GM19397 (cell line): ENCODE results near the gene TACR1.
"Not testable (repeated sequence)": the region's sequence is repeated elsewhere in the genome, so short reads cannot be mapped to it uniquely, and the experiment has no call there.

Experiments
- ATAC-seq: cut with Tn5 transposase; IDR thresholded peaks from one replicate; pipeline ENCODE4 v1.9.1; 2021; ENCODE audit warnings: mild to moderate bottlenecking, moderate library complexity; ENCODE audit not compliant: unreplicated experiment

Gene TACR1

DNA sequence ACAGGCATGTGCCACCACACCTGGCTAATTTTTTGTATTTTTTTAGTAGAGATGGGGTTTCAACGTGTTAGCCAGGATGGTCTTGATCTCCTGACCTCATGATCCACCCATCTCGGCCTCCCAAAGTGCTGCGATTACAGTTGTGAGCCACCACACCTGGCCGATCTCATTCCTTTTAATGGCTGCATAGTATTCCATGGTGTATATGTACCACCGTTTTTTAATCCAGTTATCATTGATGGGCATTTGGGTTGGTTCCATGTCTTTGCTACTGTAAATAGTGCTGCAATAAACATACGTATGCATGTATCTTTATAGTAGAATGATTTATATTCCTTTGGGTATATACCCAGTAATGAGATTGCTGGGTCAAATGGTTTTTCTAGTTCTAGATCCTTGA lies 51.4 kb downstream of the TACR1 start:
- not testable (repeated sequence) for ATAC-seq

DNA sequence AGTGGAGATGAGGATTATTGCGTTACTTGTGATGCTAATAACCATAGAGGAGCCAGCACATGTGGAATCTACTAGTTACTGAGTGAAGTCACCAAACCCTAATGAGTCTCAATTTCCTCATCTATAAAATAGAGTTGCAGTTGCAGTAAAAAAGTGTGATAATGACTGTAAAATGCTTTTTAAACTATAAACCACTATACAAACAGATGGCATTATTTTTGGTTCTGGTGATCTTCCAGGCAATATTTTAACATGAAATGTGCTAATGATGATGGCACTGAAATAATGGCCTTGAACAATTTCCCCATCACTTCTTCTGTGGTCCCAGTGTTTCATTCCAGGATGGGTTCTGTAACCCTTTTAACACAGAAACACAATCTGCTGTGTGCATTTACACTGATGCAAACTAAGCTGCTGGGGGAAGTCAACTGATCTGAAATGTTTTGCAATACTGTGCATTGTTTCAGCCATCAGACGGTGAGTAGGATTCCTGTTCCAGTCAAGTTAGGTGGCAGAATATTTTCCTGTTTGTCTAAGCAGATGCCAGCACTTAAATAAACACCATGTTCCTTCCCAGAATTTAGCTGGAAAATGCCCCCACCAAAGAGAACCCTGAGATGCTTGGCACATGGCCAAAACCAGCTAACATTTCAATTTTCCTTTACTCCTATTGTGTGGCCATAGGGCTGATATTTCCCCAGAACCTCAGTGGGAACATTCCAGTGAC lies 52.6 kb downstream of the TACR1 start:
- ATAC-seq: no peak

DNA sequence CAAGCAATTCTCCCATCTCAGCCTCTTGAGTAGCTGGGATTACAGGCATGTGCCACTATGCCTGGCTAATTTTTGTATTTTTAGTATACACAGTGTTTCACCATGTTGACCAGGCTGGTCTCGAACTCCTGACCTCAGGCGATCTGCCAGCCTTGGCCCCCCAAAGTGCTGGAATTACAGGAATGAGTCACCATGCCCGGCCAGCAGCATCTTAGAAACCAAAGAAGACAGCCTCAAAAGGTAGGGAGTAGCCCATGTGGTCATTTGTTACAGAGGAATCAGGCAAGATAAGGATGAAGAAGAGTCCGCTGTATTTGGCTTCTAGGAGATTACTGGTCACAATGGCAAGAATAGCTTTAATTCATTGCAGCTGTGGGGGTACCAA lies 53.1 kb downstream of the TACR1 start:
- ATAC-seq: not testable (repeated sequence)

DNA sequence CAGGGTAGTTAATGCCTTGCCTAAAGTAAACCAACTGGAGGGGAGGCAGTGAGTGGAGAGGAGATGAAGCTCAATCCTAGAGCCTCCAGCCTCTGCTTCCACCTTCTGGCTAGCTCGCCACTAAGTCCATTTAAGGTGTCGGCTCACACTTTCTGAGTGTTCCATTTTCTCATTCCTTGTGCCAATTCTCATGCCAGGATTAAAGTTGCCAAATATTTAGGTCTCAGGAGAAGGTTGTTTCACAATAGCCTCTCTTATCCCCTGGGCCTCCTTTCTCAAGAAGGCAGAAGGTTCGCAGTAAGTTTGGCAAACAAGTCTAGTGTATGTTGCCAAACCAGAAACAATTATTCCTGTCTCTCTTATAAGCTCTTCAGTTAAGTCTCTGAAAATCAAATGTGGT lies 57.2 kb downstream of the TACR1 start:
- ATAC-seq: no peak

DNA sequence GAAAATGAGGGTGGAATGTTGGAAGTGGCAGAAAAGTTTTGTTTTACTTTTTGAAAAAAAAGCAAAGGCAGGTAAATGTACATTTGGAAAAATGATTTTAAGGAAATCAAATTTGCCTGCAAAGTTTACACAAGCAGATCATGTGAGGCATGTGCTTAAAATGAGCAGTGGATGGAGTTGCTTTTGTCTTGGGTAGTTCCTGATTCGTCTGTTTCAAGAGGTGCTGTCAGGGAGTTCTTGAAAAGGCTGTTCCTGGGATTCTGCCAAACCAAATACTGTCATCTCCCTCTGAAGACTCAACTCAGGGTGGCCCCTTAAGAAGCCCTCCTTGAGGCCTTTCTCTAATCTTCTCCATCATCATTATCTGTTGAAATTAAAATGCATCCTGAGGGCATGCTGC lies 59.0 kb downstream of the TACR1 start:
- no peak for ATAC-seq

DNA sequence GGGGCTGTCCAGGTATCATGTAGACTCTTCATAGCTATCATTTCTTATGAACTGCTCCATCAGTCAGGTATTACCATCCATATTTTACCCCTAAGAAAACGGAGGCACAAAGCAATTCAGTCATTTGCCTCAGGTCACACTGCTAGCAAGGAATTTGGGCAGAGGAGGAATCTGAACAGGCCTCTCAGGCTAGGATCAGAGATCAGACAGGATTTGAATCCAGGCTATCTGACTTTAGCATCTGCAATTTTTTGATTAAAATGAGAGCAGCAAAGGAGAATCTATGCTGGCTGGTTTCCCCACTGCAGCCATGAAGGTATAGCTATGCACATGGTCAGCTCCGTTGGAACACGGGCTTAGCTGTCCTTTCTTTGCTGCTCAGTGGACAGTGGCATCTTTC lies 60.1 kb downstream of the TACR1 start:
- no peak for ATAC-seq

DNA sequence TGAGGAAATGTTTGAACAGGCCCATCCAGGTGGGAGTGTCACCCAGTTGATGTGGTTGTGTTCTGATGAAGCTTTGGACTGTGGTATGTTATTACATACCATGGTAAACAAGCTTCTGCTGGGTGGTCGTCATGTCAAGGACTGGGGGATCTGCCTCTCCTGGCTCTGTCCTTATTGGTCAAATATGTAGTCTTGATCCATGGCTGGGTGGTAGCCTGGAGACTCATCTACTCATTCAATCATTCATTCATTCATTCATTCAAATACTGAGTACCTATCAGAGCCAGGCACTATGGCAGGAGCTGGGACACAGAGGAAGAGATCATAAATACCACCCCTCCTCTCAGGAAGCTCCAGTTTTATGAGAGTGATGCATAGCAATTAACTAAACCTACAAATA lies 60.8 kb downstream of the TACR1 start:
- no peak for ATAC-seq

DNA sequence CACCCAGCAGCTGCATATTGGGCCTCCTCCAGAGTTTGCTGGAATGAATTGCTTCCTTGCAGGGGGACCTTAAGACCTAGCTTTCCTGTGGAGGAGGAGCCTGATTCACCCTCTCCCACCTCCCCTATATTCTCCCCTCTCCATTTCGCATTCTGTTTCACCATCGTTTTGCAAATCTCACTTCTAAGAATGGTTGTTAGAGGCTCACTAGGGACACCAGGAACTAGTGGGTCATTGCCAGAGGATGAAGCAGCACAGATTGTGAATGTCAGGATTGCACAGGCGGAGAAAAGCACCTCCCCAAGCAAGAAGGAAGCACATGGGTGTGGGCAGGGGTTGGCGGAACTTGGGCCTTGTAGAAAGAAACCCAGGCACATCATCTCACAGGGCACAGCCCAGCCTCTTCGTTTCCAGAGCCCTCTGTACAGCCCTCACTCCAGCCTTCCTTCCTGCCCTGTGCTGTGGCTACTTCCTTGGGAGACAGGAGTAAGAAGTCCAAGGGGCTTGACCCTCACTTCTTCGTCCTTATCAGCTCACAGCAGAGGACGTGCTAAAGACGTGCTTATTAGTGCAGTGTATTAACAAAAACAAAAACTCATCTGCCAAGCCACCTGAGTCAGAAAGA lies 63.4 kb downstream of the TACR1 start:
- no peak for ATAC-seq

DNA sequence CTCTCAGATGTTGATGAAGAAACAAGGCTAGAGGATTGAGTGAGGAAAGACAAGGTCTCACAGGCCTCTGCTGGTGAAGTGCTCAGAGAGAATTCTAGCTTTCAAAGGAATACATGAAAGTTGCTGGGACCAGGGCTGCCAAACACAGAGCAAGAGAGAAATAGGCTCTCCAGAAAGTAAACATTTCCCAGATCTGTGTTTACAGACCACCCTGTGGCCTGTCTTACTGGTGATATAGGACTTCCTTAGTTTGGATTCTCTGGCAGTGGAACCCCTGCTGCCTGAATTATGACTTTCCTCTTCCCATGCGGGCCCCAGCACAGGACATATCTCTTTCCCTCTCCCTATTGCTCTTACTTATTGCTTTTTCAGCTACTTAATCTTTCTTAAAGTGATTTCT lies 64.5 kb downstream of the TACR1 start:
- ATAC-seq: no peak

DNA sequence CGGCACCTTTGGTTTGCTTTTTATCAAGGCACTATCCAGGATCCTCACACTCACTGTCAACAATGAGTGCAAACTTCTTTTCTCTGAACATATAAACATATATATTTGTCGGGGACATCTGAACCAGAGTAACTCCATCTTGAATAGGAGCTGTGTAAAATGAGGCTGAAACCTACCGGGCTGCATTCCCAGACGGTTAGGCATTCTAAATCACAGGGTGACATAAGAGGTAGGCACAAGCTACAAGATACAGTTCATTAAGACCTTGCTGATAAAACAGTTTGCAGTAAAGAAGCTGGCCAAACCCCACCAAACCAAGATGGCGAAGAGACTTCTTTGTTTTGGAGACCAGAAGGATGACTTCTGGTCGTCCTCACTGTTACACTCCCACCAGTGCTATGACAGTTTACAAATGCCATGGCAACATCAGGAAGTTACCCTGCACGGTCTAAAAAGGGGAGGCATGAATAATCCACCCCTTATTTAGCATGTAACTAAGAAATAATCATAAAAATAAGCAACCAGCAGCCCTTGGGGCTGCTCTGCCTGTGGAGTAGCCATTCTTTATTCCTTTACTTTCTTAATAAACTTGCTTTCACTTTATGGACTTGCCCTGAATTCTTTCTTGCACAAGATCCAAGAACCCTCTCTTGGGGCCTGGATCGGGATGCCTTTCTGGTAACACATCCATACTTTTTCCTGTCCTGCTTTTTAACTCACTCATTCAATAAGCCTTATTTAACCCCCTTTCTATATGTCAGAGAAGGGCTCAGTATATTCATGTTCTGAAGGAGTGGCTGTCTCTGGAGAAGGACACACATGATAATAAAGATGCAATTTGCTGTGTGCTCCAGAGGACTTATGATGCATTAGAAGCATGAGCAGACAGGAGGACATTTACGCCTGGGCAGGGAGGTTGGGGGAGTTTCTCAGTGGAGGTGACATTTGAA lies 65.4 kb downstream of the TACR1 start:
- no peak for ATAC-seq

DNA sequence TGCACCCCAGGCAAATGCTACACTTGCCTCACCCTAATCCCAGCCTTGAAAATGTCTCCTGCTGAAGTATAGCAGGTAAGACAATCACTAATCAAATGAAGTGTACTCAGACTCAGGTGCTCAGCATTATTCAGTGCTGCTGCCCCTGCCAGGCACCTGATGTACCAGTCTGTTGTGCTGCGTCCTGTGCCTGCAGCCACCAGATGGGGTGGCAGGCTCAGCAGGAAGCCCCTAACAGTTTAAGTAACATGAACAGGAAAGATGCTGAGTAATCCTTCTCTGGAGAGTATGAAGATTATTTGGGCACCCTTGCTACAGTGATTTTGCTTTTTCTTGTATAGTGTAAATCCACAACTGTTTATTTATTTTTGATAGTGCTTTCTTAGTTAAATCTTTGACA lies 69.1 kb downstream of the TACR1 start:
- ATAC-seq: no peak

DNA sequence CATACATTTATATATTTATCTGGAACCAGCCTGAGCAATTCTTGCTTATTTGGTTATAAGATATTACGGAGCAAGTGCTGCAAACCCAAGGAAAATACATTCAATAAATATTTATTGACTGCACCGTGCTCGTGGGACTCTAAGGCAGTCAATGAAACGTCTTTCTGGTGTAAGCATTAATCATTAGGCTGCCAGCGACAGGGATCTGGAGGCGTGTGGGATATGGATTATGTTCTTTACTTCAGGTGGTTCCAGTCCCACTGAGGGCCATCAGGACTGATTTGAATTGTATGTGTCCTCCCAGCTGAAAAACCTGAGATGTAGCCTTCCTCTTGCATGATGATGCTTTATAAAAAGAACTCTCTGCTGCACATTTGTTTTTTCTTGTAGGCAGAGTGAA lies 75.4 kb downstream of the TACR1 start:
- ATAC-seq: no peak

DNA sequence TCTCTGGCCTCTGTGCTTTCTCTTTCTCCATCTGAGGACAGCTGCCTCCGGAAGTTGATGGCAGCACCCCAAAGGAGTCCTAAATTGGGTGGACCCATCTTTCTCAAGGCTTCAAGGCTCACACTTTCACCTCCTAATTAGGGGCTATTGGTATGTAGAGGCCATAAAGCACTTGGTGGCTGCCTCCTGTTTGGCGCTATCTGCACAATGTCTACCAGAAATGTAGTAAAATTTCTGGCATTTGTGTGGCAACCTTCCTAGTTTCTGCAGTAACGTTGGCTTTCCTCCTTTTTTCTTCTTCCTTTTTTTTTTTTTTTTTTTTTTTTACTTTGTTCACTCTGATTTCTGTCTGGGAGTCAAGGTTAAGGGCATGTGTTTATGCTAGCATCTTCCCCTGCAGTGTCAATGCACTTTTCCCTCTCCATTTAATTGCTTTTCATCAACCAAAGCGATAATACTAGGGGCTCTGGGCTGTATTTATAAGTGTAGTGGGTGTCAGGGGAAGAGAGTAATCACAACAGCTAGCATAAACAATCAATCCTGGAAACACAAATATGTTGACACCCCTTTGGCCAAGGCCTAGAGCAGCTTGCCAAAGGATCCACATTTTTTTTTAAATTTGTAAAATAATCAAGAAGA lies 86.0 kb downstream of the TACR1 start:
- no peak for ATAC-seq

DNA sequence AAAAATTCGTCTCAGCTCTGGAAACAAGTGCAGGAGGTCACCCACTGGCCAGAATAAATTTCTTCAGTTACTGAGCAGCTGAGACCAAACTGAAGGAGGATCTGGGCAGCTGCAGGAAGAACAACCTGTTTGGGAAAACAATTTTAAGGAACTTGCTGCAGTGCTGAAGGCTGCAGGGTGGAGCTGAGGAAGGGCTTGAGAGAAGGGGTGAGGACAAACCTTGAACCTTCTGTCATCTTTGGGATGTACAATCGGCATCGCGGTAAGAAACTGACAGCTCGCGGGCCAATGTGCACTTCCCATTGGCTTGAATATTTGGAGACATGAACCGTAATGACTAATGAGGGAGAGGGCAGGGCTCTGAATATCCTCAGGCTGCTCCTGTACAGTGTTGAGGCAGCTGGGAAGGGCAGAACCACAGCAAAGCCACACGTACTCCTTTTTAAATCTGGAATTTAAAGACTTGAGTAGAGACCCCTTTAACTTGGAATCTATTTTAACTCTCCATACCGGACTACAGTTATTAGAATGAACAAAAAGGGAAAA lies 90.3 kb downstream of the TACR1 start:
- ATAC-seq: no peak

DNA sequence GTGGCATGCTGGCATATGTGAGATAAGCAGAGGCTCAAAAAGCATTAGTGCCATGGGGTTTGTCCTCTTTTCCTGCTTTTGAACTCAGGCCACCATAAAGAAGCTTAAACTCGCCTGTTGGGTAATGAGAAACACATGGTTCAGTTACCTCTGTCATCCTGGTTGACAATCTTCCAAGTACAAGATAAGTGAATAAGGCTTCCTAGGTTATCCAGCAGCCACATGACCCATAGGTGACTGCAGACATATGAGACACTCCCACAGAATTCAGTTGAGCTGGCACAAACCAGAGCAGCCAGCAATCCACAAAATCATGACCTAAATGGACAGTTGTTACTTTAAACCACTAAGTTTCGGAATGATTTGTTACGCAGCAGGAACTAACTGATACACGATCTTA lies 97.3 kb downstream of the TACR1 start:
- ATAC-seq: no peak

DNA sequence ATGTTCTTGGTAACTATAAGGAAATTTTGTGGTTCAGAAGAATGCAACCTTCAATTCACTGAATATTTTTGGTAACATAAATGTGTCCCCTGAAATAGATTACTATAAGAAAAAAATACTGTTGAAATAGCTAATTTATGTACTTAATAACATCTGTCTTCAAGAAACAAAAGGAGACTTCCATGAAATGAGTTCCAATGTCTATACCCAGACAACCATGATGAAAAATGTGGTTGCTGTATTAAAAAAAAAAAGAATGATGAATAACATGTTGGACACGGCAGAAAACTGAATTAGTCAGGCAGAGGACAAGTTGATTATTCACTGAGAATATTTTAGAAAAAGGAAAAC lies 98.5 kb downstream of the TACR1 start:
- ATAC-seq: no peak

DNA sequence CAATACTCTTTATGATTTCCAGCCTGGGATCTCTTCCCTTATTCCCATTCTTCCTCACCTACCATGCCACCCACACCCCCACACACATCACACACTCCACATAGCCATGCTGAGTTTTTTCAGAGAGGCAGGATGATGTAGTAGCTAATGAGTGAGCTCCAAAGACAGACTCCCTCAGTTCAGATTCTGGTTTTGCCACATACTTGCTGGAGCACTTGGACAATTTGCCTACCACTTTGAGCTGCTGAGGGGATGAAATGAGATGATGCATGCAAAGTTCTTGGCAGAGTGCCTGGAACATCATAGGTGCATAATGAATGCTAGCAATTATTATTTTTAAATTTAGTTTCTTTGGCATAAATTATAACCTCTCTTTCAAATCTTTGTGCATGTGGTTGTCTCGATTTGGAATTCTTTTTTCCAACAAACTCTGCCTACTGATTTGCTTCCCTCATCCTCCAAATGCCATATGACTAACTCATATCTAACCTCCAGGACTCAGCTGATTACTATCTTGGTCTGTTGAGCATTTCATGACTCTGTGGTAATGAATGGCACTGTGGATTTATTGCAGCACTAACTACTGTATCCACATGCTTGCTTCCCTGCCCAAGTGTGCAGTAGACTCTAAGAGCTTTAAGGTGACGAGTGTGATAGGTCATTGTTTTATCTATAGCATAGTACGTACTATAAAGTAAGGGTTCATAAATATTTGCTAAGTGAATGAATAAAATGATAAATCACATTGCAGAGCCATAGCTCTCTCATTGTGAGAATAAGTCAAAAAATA lies 99.1 kb downstream of the TACR1 start:
- ATAC-seq: no peak

DNA sequence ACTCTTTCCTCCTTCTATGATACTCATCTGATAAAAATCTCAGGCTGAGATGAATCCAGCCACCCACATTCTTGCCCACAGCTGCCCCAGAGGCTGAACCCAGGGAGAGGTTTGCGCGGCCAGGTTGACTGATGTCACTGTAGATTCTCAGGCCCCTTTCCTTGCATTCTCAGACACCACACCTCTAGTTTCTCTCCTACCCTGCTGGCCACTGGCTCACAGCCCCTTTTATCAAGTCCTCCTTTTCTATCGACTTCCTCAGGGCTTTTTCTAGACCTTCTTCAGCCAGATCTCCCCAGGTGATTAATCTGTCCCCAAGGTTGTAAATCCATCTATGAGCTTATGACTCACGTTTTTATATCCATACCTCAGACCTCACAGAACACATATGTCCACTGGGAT lies 99.8 kb downstream of the TACR1 start:
- no peak for ATAC-seq

DNA sequence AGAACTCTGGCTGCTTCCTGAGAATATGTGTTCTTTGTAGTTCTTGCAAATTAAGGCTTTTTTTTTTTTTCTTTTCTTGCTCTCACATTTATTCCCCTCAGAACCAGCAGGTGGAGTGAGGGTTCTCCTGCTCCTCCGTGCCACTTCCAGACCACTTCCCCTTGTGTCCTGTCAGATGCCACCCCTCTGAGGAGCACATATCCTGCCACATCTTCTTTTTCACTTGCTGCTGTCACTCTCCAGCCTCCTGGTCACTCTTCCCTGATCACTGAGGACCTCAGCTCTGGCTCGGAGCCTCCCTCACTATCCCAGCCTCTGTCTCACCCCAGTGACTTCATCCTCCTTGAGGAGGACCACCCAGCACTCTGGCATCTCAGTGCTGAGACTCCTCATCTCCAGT lies 100.5 kb downstream of the TACR1 start:
- ATAC-seq: no peak

DNA sequence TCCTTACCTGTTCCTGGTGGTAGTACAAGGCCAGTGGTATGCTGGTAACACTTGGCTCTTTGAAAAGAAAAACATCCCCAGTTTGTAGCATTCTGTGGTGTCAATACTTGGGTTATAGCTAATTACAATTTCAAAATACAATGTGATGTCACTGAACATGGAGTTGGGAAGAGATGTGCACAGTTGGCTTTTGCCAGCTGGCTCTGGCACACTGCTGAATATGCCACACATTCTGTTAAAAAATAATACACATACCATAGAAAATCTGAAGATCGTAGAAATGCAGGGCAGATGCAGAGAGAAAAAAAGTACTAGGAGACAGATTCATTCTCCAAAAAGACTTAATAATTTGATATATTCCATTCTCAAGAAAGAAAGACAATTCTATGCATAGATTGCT lies 101.5 kb downstream of the TACR1 start:
- ATAC-seq: no peak
